ENCODE data around the gene GRIK4.

GRCh38 chr11:120738516-120739046, 227.0 kb downstream of the GRIK4 start:
- TF ChIP-seq CTCF (IDR thresholded peaks at IDR 0.05; ENCODE audit: poor library complexity, severe bottlenecking) (no peak), TAF1 (IDR thresholded peaks at IDR 0.05; ENCODE audit: low read depth) (no peak), EZH2 (IDR thresholded peaks at IDR 0.05; ENCODE audit: borderline replicate concordance, insufficient read depth, low read length, poor library complexity, severe bottlenecking) (no peak), RAD21 (conservative IDR thresholded peaks at IDR 0.05) (no peak), EP300 (conservative IDR thresholded peaks at IDR 0.05; ENCODE audit: poor library complexity, severe bottlenecking) (no peak)

Measured in neural cell (in vitro differentiated cells).